Muscle of leg (tissue), 11 donors: ENCODE measurements around the gene ACD. TPM values are rescaled to one million over a fixed set of nuclear protein-coding genes. Genes with fewer than 3 reads are reported as not detected.

Source experiments
- DNase-seq: peaks from one replicate; pipeline ENCODE4 v3.0.0; 2013
- H3K27ac ChIP-seq: one replicate; pipeline ENCODE4 v1.5.1; 2013; ENCODE audit warnings: mild to moderate bottlenecking, low read length, control low read depth
- H3K27me3 ChIP-seq: one replicate; pipeline ENCODE4 v1.6.1; 2013; ENCODE audit warnings: low read length; ENCODE audit not compliant: control insufficient read depth, insufficient read depth
- H3K36me3 ChIP-seq: one replicate; pipeline ENCODE4 v1.6.1; 2013; ENCODE audit warnings: low read length; ENCODE audit not compliant: control insufficient read depth, insufficient read depth
- H3K4me1 ChIP-seq: one replicate; pipeline ENCODE4 v1.6.1; 2013; ENCODE audit warnings: low read length; ENCODE audit not compliant: control insufficient read depth, insufficient read depth
- H3K4me3 ChIP-seq: one replicate; pipeline ENCODE4 v1.5.1; 2013; ENCODE audit warnings: low read length, control low read depth
- H3K9me3 ChIP-seq: replicated peaks from 2 replicates; pipeline ENCODE4 v1.6.1; 2013; ENCODE audit warnings: low read depth, low read length; ENCODE audit not compliant: control insufficient read depth
- WGBS: methylation state at CpG from one replicate; pipeline ENCODE4 v1.1.5; 2013; ENCODE audit warnings: missing lambda C conversion rate; ENCODE audit not compliant: insufficient coverage; 5-methylcytosine and 5-hydroxymethylcytosine counted together
- polyA plus RNA-seq, 8 donors: library from polyadenylated mRNA; unstranded; fragments of 120-200 nt; gene quantifications; one replicate each; pipeline versions ENCODE4 v1.2.1 to v1.2.3, GENCODE V29; 2013; ENCODE audit warnings: inconsistent platforms in 1 of 8, low replicate concordance in 1 of 8; ENCODE audit not compliant: insufficient read length in 8 of 8, insufficient read depth in 1 of 8
- total RNA-seq: library from RNA; stranded (reverse); fragments of 120-200 nt; gene quantifications from one replicate; pipeline ENCODE4 v1.2.4, GENCODE V29; 2013

ACD gene
- total and polyA plus RNA-seq, 9 donors, result 13.7 to 19.3 (median 15.7) TPM

DNA sequence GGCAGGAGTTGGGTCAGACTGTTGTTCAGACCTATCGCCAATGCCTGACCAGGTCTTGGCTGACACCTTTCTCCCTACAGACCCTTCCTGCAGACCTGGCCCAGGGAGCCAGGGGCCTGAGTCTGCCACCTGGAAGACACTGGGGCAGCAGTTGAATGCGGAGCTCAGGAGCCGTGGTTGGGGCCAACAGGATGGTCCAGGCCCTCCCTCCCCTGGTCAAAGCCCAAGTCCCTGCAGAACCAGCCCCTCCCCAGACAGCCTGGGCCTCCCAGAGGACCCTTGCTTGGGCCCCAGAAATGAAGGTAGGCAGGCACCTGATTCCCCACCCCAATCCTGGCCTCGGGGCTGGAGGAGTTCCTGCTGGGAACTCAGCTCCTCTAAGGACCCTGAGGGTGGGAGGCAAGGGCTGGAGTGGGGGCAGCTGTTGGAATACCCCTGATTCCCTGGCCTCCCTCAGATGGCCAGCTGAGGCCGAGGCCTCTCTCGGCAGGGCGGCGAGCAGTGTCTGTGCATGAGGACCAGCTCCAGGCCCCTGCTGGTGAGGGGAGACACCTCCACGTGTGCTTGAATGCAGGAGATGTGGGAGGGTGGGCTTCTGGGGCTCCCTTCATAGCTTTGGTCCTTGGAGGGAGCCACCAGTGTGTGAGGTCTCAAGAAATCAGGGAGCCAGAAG lies 3.6 kb downstream of the ACD start:
- whole genome bisulfite sequencing, result 74% methylated on average over 8 of the region's 9 CpGs
- Histone ChIP-seq H3K36me3 (peaks cover 16% of the 10 kb centered on the region), H3K27me3 (peaks cover 44% of the 10 kb centered on the region), H3K4me1 (peaks cover 28% of the 10 kb centered on the region), H3K4me3 (no peak overlapping the region), H3K9me3 (no peaks in the 10 kb centered on the region), H3K27ac (no peak overlapping the region)
- DNase-seq, result no peak

DNA sequence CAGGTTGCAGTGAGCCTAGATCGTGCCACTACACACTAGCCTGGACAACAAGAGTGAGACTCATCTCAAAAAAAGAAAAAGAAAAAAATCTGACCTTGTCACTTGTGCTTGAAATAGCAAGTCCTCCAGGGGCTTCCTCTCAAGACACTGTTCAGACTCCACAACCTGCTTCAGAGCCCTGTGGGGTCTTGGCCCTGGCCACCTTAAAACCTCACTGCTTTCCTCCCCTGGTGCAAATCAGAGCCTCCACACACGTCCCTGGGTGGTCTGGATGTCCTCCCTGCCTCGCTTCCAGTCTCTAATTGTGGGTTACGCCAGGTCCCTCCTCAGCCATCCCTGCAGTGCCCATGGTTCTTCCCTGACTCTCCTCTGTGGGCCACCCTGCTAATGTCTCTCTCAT lies 4.7 kb downstream of the ACD start:
- DNase-seq, result no peak
- Histone ChIP-seq H3K9me3 (no peaks in the 10 kb centered on the region), H3K4me1 (peaks cover 22% of the 10 kb centered on the region), H3K27ac (no peak overlapping the region), H3K4me3 (no peak overlapping the region), H3K27me3 (peaks cover 56% of the 10 kb centered on the region), H3K36me3 (peaks cover 16% of the 10 kb centered on the region)
- WGBS, result 63% methylated on average over 4 of the region's 4 CpGs

DNA sequence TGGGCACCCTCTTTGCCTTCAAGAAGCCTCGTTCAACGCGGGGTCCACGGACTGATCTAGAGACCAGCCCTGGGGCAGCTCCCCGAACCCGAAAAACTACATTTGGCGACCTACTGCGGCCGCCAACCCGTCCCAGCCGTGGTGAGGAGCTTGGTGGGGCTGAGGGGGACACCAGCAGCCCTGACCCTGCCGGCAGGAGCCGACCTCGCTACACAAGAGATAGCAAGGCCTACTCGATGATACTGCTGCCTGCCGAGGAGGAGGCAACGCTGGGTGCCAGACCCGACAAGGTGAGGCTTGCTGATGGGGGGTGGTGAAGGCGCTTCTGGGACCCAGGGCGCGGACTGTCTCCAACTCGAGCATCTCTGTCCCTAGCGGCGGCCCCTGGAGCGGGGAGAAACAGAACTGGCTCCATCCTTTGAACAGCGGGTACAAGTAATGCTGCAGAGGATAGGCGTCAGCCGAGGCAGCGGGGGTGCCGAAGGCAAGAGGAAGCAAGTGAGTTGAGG lies 5.6 kb downstream of the ACD start:
- Histone ChIP-seq H3K4me3 (no peak overlapping the region), H3K4me1 (peaks cover 18% of the 10 kb centered on the region), H3K27me3 (peaks cover 65% of the 10 kb centered on the region), H3K9me3 (no peaks in the 10 kb centered on the region), H3K36me3 (peaks cover 16% of the 10 kb centered on the region), H3K27ac (no peak overlapping the region)
- WGBS, result 49% methylated on average over 29 of the region's 30 CpGs
- no peak for DNase-seq

DNA sequence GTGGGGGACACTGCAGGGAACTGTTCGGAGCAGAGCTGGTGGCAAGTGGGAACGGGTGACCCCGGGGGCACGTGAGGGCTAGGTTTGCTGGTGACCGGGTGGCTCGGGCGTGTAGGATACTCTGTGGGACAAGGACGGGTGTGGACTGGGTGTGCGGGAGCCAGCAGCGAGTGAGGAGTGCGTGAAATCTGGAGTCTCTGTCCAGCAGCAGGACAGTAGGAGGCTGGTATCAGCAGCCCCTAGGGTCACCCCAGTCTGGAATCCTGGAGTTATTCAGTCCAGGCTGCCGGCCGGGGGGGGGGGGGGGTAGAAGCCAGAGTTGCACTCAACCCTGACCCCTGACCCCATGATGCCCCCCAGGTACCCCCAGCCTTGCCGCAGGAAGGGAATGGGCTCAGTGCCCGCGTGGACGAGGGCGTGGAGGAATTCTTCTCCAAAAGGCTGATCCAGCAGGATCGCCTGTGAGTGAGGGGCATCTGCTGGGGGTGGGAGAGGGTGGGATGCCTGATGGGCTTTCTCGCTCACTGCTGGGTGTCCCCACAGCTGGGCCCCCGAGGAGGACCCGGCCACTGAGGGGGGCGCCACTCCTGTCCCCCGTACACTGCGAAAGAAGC lies 6.2 kb downstream of the ACD start:
- peaks cover 15% of the 10 kb centered on the region for H3K36me3 ChIP-seq
- 30% methylated on average over 16 of the region's 25 CpGs for WGBS

DNA sequence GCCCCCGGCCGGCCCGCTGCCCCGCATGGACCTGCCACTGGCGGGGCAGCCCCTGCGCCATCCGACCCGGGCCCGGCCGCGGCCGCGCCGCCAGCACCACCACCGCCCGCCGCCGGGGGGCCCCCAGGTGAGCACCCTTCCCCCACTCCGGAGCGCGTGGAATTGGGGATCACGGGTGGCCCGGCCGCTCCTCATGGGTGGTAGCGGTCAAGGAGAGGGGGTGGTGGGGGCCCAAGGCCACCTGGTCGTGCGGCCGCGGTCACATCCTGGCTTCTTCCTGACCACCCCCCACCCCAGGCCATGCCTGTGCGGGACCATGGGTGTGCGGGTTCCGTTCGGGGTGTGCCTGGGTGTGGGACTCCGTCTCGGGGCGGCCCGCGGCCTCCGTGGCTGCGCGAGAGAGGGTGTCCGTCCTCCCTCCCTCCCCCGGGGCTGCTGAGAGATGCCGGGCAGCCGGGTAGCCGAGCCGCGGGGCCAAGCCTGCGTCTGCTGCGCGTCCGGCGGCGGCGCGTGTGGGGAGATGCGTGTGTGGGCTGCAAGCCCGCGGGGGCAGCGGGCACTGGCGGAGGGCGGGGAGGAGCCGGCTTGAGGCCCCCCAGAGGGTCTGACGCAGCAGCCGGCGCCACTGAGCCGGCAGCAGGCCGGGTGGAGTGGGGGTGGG lies 6.8 kb downstream of the ACD start:
- no peak for DNase-seq
- peaks cover 10% of the 10 kb centered on the region for H3K4me1 ChIP-seq
- 2% methylated on average over 59 of the region's 68 CpGs for WGBS
- no peak overlapping the region for H3K27ac ChIP-seq
- peaks cover 9% of the 10 kb centered on the region for H3K36me3 ChIP-seq
- no peaks in the 10 kb centered on the region for H3K9me3 ChIP-seq
- H3K27me3 ChIP-seq, result peaks cover 77% of the 10 kb centered on the region
- no peak overlapping the region for H3K4me3 ChIP-seq

More for the DNA sequence above, 6.2 kb downstream of the ACD start:
- peaks cover 70% of the 10 kb centered on the region for H3K27me3 ChIP-seq
- peaks cover 13% of the 10 kb centered on the region for H3K4me1 ChIP-seq
- no peak overlapping the region for H3K4me3 ChIP-seq
- H3K27ac ChIP-seq, result no peak overlapping the region
- H3K9me3 ChIP-seq, result no peaks in the 10 kb centered on the region
- DNase-seq, result no peak

DNA sequence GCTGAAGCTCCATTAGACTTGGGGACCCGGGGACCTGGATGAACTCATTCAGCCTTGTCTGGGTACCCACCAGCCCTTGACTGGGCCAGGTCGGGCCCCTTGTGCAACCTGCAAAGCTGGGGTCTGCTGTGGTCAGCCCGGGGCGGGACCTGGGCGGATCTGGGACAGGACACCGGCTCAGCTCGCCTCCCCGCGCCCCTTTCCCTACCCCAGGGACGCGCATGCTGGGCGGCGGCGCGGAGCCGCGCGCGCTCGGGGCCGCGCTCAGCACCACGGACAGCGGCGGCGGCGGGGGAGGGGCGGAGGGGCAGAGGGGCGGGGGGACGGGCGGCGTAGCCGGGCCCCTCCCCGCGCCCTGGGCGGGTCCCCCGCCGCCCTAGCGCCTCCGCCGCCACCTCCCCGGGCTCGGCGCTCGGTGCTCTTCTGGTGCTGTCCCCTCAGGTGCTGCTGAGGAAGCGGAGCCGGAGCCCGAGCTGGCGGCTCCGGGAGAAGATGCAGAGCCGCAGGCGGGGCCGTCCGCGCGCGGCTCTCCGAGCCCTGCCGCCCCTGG lies 7.4 kb downstream of the ACD start:
- H3K27me3 ChIP-seq, result peaks cover 83% of the 10 kb centered on the region
- H3K9me3 ChIP-seq, result no peaks in the 10 kb centered on the region
- no peak overlapping the region for H3K27ac ChIP-seq
- WGBS, result 3% methylated on average over 37 of the region's 59 CpGs
- peaks cover 3% of the 10 kb centered on the region for H3K36me3 ChIP-seq
- DNase-seq, result no peak
- peaks cover 13% of the 10 kb centered on the region for H3K4me1 ChIP-seq
- H3K4me3 ChIP-seq, result no peak overlapping the region

DNA sequence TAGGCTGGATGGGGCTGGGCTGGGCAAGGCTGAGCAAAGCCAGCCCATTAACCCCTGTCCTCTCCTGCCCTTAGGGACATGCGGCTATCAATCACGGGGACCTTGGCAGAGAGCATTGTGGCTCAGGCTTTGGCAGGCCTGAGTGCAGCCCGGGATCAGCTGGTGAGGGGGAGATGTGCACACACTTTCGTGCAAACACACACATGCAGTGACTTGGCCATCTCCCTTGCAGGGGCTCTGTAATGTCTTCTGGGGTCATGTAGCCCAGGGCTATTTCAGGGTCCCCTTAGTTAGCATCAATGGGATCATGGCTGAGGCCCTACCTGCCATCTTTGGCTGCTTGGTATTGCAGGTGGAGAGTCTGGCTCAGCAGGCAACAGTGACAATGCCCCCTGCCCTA lies 8.2 kb downstream of the ACD start:
- no peak overlapping the region for H3K27ac ChIP-seq
- peaks cover 13% of the 10 kb centered on the region for H3K4me1 ChIP-seq
- H3K36me3 ChIP-seq, result no peaks in the 10 kb centered on the region
- no peak for DNase-seq
- no peaks in the 10 kb centered on the region for H3K9me3 ChIP-seq
- WGBS, result 83% methylated on average over 4 of the region's 4 CpGs
- peaks cover 91% of the 10 kb centered on the region for H3K27me3 ChIP-seq
- no peak overlapping the region for H3K4me3 ChIP-seq

DNA sequence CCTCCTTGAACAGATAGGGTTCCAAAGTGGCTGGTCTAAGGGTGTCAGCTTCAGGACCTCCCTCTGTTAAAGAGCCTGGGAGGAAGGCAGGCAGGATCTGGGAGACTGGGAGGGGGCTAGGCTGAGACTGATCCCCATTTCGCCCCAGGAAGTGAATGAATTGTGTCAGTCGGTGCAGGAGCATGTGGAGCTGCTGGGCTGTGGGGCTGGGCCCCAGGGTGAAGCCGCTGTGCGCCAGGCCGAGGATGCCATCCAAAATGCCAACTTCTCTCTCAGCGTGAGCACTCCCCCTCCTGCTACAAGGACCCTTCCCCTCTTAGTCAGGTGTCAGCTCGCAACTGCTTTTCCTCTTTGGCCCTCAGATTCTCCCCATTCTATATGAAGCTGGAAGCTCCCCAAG lies 9.0 kb downstream of the ACD start:
- Histone ChIP-seq H3K9me3 (no peaks in the 10 kb centered on the region), H3K4me3 (no peak overlapping the region), H3K4me1 (peaks cover 13% of the 10 kb centered on the region), H3K27ac (no peak overlapping the region), H3K36me3 (no peaks in the 10 kb centered on the region), H3K27me3 (peaks cover 95% of the 10 kb centered on the region)
- WGBS, result 92% methylated on average over 6 of the region's 7 CpGs
- DNase-seq, result no peak

DNA sequence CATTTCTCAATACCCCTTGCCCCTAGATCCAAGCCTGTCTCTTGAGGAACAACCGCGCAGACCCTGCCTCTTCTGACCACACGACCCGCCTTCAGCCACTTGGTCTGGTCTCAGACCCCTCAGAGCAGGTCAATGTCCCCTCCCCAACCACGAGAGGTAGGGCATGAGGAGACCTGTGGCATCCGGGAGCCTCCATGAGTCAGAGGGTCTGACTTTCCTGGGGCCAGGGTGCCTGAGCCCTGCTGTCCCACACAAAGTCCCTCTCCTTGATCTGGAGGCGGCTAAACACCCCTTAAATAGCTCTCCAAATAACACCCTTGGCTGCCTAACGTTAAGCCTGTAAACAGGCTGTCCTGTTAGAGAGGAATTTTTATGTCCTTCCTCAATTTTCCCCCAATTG lies 10.0 kb downstream of the ACD start:
- H3K4me1 ChIP-seq, result peaks cover 13% of the 10 kb centered on the region
- H3K36me3 ChIP-seq, result no peaks in the 10 kb centered on the region
- H3K4me3 ChIP-seq, result no peak overlapping the region
- peaks cover 96% of the 10 kb centered on the region for H3K27me3 ChIP-seq
- H3K27ac ChIP-seq, result no peak overlapping the region
- WGBS, result 42% methylated on average over 6 of the region's 8 CpGs
- H3K9me3 ChIP-seq, result no peaks in the 10 kb centered on the region
- no peak for DNase-seq

DNA sequence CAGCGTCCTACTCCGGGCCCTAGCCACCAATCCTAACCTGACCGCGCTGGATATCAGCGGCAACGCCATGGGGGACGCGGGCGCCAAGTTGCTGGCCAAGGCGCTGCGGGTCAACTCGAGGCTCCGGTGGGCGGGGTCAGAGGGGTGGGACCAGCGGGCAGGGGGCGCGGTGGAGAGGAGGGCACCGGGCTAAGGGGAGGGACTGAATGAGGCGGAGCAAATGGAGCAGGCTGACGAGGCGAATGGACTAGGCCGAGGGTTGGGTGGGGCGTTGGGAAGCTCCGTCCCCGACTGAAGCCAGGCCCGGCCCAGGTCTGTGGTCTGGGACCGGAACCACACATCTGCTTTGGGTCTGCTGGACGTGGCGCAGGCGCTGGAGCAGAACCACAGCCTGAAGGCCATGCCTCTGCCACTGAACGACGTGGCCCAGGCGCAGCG lies 10.5 kb downstream of the ACD start:
- Histone ChIP-seq H3K4me3 (no peak overlapping the region), H3K9me3 (no peaks in the 10 kb centered on the region), H3K4me1 (peaks cover 15% of the 10 kb centered on the region), H3K27me3 (peaks cover 95% of the 10 kb centered on the region), H3K36me3 (no peaks in the 10 kb centered on the region), H3K27ac (no peak overlapping the region)
- 9% methylated on average over 34 of the region's 34 CpGs for WGBS
- DNase-seq, result no peak
